Cardiac muscle cell (in vitro differentiated cells and primary cell): Measurements from ENCODE around the gene C19orf25. TPM values are rescaled to one million over a fixed set of nuclear protein-coding genes. Genes with fewer than 3 reads are reported as not detected.
A peak's percentile ranks its signal among the peaks of the same experiment; 100 is the strongest.

Experiments
- DNase-seq, 2 donors: peaks; one replicate each; pipeline versions ENCODE4 v3.0.0 to v3.0.0-alpha.2; 2010 to 2017; ENCODE audit warnings: low read depth in 1 of 2, low spot score in 1 of 2
- H3K27ac ChIP-seq: fragments of 200-600 bp; sonication (generic); 2 replicates; pipeline ENCODE4 v1.5.1; 2016
- H3K27me3 ChIP-seq: fragments of 200-600 bp; sonication (generic); 2 replicates; pipeline ENCODE4 v1.6.0; 2016; ENCODE audit warnings: control low read depth
- H3K36me3 ChIP-seq: fragments of 200-600 bp; sonication (generic); 2 replicates; pipeline ENCODE4 v1.5.1; 2016; ENCODE audit warnings: control low read depth
- H3K4me1 ChIP-seq: fragments of 200-600 bp; sonication (generic); 2 replicates; pipeline ENCODE4 v1.8.1; 2017; ENCODE audit warnings: low read depth, mild to moderate bottlenecking, mixed run types
- H3K4me3 ChIP-seq: fragments of 200-600 bp; sonication (generic); 2 replicates; pipeline ENCODE4 v1.5.1; 2016; ENCODE audit warnings: mild to moderate bottlenecking
- H3K9me3 ChIP-seq: fragments of 200-600 bp; sonication (generic); 2 replicates; pipeline ENCODE4 v1.5.1; 2017; ENCODE audit warnings: low read depth, mild to moderate bottlenecking, control low read depth
- CTCF ChIP-seq: IDR thresholded peaks from 2 replicates; pipeline ENCODE4 v1.5.1; 2012; ENCODE audit warnings: low read depth, mild to moderate bottlenecking, low read length
- polyA plus RNA-seq: library from polyadenylated mRNA; unstranded; fragments of >200 nt; fragmentation: Nextera tagmentation; extraction: Ambion mirVana; gene quantifications from 2 replicates; pipeline ENCODE4 v1.2.1, GENCODE V29; 2016
- total RNA-seq: library from RNA; depleted of rRNA; stranded (reverse); fragments of >200 nt; gene quantifications from 2 replicates; pipeline ENCODE4 v1.2.3, GENCODE V29; 2016

Gene C19orf25
- total and polyA plus RNA-seq, 2 experiments from 2014 or later = 52.4 to 84.9 TPM

GRCh38 chr19:1471515-1472160 lies 7.4 kb downstream of the C19orf25 start:
- no peak overlapping the region for H3K4me3 ChIP-seq
- H3K9me3 ChIP-seq = no peaks in the 10 kb centered on the region
- H3K27ac ChIP-seq = no peak overlapping the region
- no peak for TF ChIP-seq CTCF
- no peak for DNase-seq
- H3K36me3 ChIP-seq = no peaks in the 10 kb centered on the region
- peaks cover 12% of the 10 kb centered on the region for H3K4me1 ChIP-seq
- H3K27me3 ChIP-seq = peaks cover 72% of the 10 kb centered on the region

- Histone ChIP-seq H3K27ac (no peak overlapping the region), H3K9me3 (no peaks in the 10 kb centered on the region), H3K36me3 (no peaks in the 10 kb centered on the region), H3K4me1 (peaks cover 12% of the 10 kb centered on the region), H3K4me3 (peak overlapping the region; percentile 31), H3K27me3 (peaks cover 77% of the 10 kb centered on the region)
- peak in 1 of 2 donors; percentile 44 for DNase-seq
- TF ChIP-seq CTCF = peak; percentile 28
Measured at GRCh38 chr19:1471010-1471514, 8.0 kb downstream of the C19orf25 start.

- no peaks in the 10 kb centered on the region for H3K9me3 ChIP-seq
- no peaks in the 10 kb centered on the region for H3K36me3 ChIP-seq
- H3K27ac ChIP-seq = no peak overlapping the region
- H3K4me1 ChIP-seq = peaks cover 12% of the 10 kb centered on the region
- peak in 1 of 2 donors; percentile 48 for DNase-seq
- no peak for TF ChIP-seq CTCF
- peaks cover 83% of the 10 kb centered on the region for H3K27me3 ChIP-seq
- H3K4me3 ChIP-seq = peak overlapping the region; percentile 31
Measured at GRCh38 chr19:1470305-1471009, 8.6 kb downstream of the C19orf25 start.

- Histone ChIP-seq H3K4me1 (peaks cover 12% of the 10 kb centered on the region), H3K27me3 (peaks cover 88% of the 10 kb centered on the region), H3K27ac (no peak overlapping the region), H3K9me3 (no peaks in the 10 kb centered on the region), H3K36me3 (no peaks in the 10 kb centered on the region), H3K4me3 (peak overlapping the region; percentile 31)
- no peak for DNase-seq
- TF ChIP-seq CTCF = no peak
Measured at GRCh38 chr19:1470055-1470304, 9.0 kb downstream of the C19orf25 start.

- peak in 1 of 2 donors; percentile 30 for DNase-seq
- no peaks in the 10 kb centered on the region for H3K9me3 ChIP-seq
- no peaks in the 10 kb centered on the region for H3K36me3 ChIP-seq
- no peak overlapping the region for H3K27ac ChIP-seq
- no peak for TF ChIP-seq CTCF
- peak overlapping the region; percentile 31 for H3K4me3 ChIP-seq
- H3K4me1 ChIP-seq = peaks cover 12% of the 10 kb centered on the region
- peaks cover 94% of the 10 kb centered on the region for H3K27me3 ChIP-seq
Measured at GRCh38 chr19:1469255-1470054, 9.6 kb downstream of the C19orf25 start.
